HEK293 (cell line): ENCODE measurements around the gene ZC2HC1C.

ENCODE experiments used
- CTCF ChIP-seq: fragments of 450-650 bp; formaldehyde crosslinking; IDR thresholded peaks from 2 replicates; pipeline ENCODE4 v1.5.1; 2016; ENCODE audit warnings: missing biosample characterization, missing genetic modification characterization
- SP2 ChIP-seq: fragments of 450-650 bp; formaldehyde crosslinking; IDR thresholded peaks from 2 replicates; pipeline ENCODE4 v1.5.1; 2016; ENCODE audit warnings: missing biosample characterization, missing genetic modification characterization
- TRIM28 ChIP-seq: IDR thresholded peaks from 2 replicates; pipeline ENCODE4 v1.6.1; 2011; ENCODE audit warnings: low read length, control low read depth, borderline replicate concordance
- ZBTB11 ChIP-seq: fragments of 450-650 bp; formaldehyde crosslinking; conservative IDR thresholded peaks from 2 replicates; pipeline ENCODE4 v1.5.1; 2016; ENCODE audit warnings: low read depth, missing biosample characterization, missing genetic modification characterization
- ZNF121 ChIP-seq: fragments of 450-650 bp; formaldehyde crosslinking; IDR thresholded peaks from 2 replicates; pipeline ENCODE4 v1.5.1; 2016; ENCODE audit warnings: missing biosample characterization, missing genetic modification characterization
- ZNF133 ChIP-seq: fragments of 450-650 bp; formaldehyde crosslinking; IDR thresholded peaks from 2 replicates; pipeline ENCODE4 v1.5.1; 2016; ENCODE audit warnings: missing biosample characterization, missing genetic modification characterization
- ZNF26 ChIP-seq: fragments of 450-650 bp; formaldehyde crosslinking; IDR thresholded peaks from 2 replicates; pipeline ENCODE4 v1.5.1; 2016; ENCODE audit warnings: missing biosample characterization, missing genetic modification characterization
- ZNF610 ChIP-seq: fragments of 450-650 bp; formaldehyde crosslinking; IDR thresholded peaks from 2 replicates; pipeline ENCODE4 v1.5.1; 2016; ENCODE audit warnings: missing biosample characterization, missing genetic modification characterization, borderline replicate concordance

- TF ChIP-seq ZNF133 (tag by site-specific recombination): no peak
- no peak for TF ChIP-seq ZNF610 (tag by site-specific recombination)
- no peak for TF ChIP-seq SP2 (tag by site-specific recombination)
- no peak for TF ChIP-seq CTCF (tag by site-specific recombination)
- no peak for TF ChIP-seq ZNF121
- TF ChIP-seq ZBTB11: no peak
- no peak for TF ChIP-seq TRIM28
- no peak for TF ChIP-seq ZNF26
Measured at GRCh38 chr14:75079521-75079920, 10.1 kb downstream of the ZC2HC1C start.
